HG02642 (cell line): ENCODE measurements around the gene ARHGAP10.
A peak's percentile ranks its signal among the peaks of the same experiment; 100 is the strongest.

Source experiments
- ATAC-seq: cut with Tn5 transposase; IDR thresholded peaks from one replicate; pipeline ENCODE4 v1.9.1; 2021; ENCODE audit warnings: mild to moderate bottlenecking; ENCODE audit not compliant: unreplicated experiment, poor library complexity

ARHGAP10 gene

DNA sequence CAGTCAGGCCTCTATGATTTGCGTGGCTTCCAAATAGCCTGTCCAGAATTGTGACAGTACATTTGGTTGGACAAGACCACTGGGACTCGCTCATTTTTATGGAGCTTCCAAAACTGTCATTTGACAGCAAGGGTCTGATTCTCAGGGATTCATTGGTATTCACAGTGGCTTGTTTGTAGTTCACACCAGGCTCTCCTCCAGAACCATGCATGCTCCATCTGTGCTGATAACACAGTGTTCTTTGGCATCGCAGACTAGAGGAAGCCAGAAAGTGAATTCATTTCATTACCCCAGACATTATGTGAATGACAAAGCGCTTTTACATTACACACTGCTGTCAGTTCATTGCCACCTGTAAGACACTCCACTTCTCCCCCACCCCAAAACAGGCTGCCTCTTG, 208.3 kb downstream of the ARHGAP10 start:
- ATAC-seq: no peak

DNA sequence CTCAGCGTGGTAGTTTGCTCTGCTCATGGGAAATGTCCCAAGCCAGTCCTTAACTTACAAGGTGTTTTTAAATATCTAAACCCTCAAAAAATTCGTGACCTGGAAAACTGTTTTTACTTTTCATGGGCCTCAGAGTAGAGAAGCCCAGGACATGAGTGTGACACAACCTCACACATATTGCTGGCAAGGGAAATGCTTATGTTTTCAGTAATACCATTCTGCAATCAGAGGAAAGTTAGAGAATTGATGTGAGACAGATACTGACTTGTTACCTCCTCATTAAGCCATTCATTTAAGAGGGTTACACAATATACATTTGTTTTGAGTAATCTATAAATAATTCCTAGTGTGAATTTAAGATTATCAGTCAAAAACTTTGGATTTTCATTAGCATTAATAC, 209.5 kb downstream of the ARHGAP10 start:
- no peak for ATAC-seq

DNA sequence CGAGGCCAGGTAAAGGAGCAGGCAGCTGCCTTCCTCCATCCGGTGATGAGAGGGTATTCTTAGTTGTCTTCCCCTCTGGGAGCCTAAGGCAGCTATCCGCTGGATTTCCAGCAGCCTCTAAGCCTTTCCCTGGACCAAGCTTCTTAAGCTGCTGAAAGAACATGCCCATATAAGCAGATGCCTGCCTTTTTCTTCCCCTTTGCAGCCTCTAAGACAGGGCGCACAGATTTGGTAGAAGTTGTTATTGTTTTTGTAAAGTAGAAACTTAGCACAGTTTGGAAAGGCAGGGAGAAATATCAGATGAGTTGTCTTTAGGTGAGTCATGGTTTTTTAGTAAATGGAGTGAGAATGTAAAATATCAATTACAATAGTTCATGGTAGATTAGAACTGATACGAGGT, 210.8 kb downstream of the ARHGAP10 start:
- ATAC-seq: peak; percentile 32

DNA sequence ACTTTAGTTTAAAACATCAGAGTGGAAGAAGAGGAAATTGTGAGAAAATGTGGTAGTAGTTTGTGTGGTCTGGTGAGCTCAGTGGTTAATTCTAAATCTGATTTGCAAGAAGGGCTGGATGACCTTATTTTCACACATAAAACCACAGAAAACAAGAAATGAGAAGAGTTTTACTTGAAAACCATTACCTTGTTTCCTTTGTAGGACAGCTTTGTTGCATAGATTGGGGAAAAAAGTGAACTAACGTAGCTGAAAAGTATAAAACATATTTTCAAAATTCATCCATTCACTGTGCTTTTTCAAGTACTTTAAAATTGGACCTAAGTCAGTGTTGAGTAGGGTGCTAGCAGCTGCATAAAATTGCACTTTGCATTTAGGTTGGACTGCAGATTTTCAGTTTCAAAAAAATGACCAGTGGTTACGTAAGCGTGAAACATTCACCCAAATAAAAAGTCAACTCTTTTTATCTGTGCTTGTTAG, 211.3 kb downstream of the ARHGAP10 start:
- ATAC-seq: peak; percentile 88

DNA sequence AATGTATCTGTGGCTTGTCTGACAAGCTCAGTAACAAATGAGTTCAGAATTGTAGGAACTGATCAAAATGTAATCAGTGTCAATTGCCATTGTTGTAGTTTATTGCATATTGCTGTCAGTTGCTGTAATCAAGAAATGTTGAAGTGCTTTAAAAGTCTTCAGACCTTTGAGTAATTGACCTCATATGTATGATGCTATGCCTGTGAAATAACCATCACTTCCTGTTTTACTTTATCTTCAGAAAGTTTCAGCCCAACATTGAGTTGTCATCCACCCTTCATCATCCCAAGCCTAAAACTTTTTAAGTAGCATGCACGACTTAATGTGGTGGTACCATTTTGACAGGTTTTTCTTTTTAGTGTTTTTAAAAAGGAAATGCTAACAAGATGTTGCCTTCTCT, 212.4 kb downstream of the ARHGAP10 start:
- ATAC-seq: peak; percentile 30

DNA sequence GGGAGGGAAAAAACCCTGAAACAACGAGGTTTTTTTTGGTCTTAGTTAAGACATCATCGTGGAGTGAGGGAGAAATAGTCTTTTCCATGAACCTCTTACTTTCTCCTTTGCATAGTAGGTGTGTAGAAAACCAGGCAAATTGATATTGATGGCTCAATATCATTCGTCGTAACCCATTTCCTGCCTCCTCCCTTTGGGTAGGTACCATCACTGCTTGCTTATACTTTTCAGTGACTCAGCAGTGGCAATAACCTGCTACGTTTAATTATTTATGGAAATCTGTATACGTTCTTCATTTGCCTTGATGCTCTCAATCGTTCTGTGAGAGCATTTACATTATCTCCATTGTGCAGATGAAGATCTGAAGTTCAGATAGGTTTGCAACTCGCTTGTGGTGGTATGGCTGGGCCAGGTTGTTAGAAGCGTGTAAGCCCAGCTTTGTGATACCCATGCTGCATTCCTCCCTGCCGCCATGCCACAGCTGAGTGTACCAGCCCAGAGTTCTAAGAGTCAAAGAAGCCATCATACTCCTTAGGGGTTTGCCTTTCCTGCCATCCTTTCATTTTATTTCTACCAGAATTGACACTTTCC, 212.9 kb downstream of the ARHGAP10 start:
- ATAC-seq: no peak

DNA sequence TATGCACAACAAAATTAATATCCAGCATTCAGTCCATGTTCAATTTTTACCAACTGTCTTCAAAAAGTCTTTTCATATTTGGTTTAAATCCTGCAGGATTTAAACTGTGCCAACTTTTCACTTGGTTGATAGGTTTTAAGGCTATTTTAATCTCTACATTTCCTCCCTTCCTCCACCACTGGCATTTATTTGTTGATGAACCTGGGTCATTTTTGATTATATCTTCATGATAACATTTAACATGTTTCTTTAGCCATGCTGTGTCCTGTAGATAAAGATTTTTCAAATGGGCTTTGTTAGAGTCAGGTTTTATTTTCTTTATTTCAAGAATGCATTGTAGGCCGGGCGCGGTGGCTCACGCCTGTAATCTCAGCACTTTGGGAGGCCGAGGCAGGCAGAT, 216.4 kb downstream of the ARHGAP10 start:
- ATAC-seq: no peak

DNA sequence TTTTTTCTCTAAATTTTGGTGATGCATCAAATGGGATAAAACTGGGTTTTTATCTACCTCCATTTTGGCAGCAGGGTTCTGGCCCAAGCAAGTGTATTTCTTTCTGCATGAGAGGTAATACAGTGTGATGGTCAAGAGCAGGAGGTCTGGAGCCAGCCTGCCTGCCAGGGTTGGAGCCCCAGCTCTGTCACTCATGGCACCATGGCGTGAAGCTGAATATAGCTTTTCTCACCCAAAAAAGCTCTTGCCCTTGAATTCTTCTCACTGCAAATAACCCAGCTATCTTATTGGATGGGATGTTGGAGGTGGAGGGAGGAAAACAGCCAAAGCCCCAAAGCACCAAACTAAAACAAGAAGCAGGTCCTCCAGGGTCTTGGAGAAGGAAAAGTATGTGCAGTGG, 218.4 kb downstream of the ARHGAP10 start:
- ATAC-seq: no peak

DNA sequence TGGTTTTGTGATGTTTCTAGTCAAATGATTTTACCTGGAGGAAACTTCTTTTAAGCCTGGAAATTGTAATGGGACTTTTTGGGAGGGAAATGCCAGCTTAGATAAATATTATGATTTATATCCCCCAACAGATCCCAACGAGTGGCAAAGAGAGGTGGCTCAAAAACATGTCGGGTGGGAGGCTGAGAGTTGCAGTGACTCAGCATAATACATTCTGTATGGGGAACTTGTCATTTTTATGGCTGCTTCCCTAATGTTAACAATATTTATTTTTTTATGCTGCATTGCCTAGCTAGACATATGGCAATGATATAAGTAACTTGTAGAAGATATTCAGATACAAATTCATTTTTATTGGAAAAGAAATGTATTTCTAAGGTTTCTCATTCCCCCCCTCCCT, 219.0 kb downstream of the ARHGAP10 start:
- no peak for ATAC-seq

DNA sequence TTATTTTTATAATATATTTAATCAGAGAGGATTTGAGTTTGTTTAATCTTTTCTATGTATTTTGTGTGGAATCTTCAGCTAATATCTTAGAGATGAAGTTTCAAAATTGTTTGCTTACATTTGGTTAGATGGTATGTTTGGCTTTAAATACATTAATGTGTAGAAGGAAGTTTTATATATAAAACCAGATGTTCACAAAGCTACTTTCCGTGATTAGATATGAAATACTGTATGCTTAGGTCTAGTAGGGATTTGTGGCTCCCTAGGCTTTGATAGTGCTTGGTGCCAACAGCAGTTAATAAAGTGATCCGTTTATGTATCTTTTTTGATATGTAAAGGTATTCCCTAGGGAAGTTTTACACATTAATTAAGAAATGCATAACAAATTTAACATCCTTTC, 223.0 kb downstream of the ARHGAP10 start:
- ATAC-seq: no peak

DNA sequence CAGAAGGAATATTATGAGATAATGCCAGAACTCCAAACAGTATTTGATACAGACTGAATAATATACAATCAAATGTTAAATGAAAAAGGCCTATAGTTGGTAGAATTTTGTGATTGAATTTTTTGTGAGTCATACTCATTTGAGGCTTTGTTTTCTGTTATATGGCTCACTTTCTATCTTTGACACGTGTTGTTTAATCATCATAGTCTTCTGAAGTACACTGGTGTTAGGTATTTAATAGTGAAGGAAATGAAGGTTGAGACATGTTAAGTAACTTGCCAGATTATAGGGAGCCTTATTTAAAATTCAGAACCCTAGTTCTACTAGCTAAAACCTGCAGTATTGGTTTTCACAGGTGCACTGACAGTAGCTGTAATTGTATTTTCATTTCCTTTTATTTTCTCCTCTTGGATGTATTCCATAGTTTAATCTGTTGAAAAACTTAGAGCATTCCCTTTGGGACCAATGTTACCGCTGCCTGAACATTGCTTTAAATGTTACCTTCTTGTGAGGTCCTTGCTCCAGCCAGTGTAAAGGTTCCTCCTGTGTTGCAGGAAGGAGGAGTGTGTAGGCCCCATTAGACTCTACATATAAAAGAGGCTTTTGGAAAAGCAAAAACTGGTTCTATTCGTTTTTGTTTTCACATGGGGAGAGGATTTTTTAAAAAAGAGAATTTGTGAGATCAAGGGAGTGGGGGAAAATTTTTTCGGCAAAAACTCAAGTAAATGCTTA, 224.1 kb downstream of the ARHGAP10 start:
- ATAC-seq: no peak

DNA sequence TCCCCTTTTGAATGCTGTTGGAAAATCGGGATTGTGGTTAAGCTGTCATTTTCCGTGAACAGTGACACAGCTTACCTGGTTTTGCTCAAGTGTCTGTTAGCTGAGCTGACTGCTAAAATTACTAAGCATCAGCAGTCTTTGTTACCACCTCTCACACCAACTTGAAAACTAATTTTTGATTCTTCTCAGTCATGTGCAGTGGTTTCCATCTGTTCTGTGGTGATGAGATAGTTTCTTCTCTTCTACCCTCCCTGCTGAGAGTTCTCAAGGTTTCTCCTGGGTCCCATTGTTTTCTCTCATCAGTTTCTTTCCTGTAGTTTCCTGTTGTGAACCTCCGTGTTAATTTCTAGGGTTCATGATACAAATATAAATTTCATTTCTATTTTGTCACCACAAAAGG, 225.6 kb downstream of the ARHGAP10 start:
- no peak for ATAC-seq

DNA sequence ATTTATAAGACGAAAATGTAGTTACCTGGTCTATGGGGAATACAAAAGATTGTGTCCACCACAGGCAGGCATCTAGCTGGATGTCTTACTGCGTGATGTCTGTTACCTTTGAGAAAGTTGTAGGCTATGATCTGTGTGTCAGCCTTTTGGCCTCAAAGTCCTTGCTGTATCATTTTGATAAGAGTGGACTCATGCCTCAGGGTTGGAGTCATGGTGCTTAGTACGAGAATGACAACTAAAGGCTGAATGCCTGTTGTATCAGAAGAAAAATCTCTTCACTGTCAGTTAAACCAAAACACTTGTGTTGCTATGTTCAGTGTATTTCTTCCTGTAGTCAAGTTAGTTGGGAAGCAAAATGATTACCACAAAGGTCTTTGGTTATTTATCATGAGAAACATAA, 226.2 kb downstream of the ARHGAP10 start:
- no peak for ATAC-seq

DNA sequence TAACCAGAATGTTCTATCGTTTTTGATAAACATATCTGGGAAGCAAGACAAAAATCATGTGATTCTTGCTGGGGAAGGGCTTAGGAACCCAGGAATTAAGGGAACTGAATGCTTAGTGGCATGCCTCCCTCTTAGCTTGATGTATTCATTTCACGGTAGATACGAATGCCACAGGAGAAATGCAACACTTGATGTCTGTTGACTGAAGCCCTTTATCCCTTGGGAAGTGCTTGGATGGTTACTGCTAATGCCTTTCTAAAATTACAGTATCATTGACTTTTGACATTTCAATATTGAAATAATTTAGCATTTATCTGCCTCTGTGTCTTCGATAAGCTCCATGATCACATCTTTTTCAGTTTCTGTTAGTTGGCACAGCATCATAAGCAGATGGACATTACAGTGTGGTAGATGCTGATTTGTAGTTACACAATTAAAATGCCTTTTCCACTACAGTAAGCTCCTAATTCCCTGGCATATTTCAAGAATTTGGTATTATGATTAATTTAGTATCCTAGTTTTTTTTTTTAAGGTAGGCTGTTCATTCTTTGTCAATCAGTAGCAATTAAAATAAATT, 226.7 kb downstream of the ARHGAP10 start:
- ATAC-seq: no peak

DNA sequence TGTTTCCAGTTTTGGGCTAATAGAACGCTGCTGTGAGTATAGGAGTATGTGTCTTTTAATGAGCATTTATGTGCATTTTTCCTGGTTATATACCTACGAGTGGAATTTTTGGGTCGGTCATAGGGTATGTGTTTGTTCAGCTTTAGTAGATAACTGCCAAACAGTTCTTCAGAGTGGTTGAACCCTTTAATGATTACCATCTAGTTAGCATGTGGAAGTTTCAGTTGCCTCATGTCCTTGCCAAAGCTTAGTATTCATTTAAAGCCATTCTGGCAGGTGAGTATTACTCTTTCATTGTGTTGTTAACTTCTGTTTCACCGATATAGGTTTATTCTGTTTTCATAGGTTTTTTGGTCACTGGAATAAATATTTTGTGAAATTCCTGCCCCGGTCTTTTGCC, 229.1 kb downstream of the ARHGAP10 start:
- peak; percentile 63 for ATAC-seq

DNA sequence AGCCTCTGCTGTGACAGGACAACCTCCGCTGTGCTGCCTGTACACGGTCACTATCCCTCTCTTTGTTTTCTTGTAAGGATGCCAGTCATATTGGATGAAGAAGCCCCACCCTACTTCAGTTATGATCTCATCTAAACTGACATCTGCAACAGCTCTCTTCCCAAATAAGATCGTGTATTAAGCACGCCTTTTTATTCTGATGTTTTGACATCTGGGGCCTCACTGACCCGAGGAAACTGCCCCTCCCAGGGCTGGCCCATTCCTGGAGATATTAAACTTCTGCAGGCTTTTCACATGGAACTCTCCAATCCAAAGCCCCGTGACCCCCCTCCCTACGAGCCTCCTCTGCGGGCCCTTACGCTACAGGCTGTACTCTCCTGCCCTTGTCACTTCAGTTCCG, 232.0 kb downstream of the ARHGAP10 start:
- ATAC-seq: no peak

DNA sequence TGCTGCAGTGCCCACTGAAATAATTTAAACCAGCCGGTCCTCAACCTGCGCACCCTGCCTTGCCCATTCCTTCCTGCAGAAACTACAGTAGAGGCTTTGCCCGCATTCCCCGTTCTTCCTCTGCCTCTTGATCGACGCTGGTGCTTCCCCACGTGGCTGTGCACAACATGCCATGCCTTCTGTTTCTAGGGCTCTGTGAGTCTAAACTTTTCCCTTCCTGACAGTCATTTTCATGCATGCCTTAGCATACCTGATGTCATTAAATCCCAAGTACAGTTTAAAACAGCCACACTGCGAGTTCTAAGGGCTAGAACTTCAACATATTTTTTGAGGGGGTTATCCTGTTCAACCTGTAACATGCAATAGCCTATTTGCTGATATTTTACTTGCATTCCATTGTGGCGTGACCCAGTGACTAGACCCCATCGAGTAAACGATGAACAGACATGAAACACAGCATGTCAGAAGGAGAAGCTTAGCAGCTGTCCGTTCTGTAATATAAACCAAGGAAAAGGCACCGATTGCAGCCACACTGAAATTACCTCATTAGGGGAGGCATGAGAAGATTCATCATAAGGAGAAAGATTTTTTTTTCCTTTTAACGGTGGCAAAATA, 232.5 kb downstream of the ARHGAP10 start:
- no peak for ATAC-seq

DNA sequence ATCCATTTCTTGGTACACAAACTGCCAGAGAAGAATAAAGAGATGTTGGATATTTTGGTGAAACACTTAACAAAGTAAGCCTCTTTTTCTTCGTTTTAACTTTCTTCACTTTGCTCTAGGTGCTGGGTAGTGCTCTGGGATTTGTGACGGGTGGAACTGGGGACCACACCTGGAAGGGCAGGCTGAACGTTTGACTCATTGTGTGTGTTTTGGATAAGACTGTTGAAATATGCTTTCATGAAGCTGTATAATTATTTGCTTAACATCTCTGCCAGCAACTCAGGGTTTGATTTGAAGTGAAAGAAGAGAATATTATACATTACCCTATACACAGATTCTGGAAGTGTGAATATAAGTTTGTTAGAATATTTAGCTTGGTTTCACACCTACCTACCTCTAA, 233.2 kb downstream of the ARHGAP10 start:
- ATAC-seq: no peak

DNA sequence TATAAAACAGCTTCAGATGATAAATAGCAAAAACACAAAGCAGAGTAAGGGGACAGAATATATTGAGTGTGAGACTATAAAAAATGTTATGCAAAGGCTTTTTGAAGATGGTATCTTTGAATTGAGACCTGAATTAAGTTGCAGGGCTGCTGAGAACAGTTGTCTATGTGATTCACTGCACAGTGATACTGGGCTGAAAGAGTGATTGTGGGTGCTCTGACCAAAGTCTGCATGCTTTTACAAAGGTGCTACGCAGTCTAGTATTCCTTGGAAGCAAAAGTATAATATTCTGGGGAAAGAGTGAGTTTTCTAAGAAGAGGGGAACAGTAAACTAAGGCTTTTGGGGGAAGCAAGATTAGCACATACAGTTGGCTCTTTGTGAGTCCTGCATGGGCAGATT, 234.0 kb downstream of the ARHGAP10 start:
- ATAC-seq: no peak

DNA sequence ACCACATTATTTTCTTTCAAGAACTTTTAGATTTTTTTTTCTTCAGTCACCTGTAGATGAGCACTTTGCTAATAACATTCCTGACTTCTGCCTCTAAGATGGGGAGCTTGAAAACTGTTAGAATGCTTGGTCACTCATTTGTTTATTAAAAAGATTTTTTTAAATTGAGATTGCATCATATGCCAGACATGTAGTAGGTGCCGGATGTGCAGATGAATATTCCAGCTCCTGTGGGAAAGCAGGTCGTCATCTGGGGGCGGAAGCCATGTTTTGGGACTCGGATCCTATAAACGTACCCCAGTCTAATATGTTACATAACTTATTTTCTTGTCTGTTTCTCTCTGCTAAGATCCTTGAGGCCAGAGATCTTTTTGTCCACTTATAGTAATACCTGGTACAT, 236.8 kb downstream of the ARHGAP10 start:
- no peak for ATAC-seq

DNA sequence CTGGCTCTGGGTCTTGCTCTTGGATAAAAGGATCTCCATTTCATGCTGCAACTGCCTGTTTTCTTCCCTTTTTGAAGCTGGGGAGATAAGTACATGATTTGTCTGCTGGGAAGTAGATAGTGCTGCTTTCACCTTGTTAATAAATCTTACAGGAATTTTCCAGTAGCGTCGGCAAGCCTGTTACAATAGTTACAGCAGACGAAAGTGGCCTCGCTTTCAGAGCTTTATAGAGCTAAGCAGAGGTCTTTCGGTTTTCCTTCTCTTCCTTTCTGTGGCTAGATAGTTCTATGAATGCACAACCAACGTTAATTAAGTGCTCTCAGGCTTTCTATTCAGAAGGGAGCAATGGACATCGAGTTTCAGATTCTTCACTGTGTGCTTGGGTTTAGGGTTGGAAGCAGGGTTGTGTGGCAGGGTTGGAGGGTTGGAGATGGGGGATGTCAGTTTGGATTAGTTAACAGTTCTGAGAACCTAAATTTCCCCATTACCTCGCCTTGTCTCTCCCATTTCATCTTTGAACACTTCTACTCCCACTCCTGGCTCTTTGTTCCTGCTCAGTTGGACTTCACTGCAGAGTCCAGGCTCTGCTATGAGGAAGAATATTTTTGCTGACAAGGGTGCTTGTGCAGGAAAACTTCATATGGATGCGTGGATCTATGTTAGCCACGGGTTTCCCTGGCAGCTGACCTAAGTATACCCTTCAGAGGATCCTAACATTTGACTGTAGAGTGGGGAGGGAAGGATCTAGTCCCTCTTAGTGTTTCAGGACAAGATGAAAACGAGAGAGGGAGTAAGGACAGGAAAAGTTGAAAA, 237.9 kb downstream of the ARHGAP10 start:
- ATAC-seq: peak; percentile 63
